Esophagus squamous epithelium (tissue), 4 donors: Measurements from ENCODE around the gene APP.

Source experiments
- POLR2A ChIP-seq, 4 donors: fragments of 450-650 bp; IDR thresholded peaks; one replicate each; pipeline ENCODE4 v1.6.1; 2017; ENCODE audit warnings: antibody characterized with exemption in 4 of 4, mild to moderate bottlenecking in 4 of 4, moderate library complexity in 3 of 4
- TF ChIP-seq, protein P1 (sequence below), 6 experiments: fragments of 450-650 bp in 4 of 6; fragments of 200-600 bp in 2 of 6; sonication (generic) in 2 of 6; IDR thresholded peaks; one replicate each; pipeline ENCODE4 v1.5.1; 2016 to 2019; ENCODE audit warnings: antibody characterized with exemption in 6 of 6, mild to moderate bottlenecking in 4 of 6, moderate library complexity in 4 of 6

- TF ChIP-seq, protein P1, sequence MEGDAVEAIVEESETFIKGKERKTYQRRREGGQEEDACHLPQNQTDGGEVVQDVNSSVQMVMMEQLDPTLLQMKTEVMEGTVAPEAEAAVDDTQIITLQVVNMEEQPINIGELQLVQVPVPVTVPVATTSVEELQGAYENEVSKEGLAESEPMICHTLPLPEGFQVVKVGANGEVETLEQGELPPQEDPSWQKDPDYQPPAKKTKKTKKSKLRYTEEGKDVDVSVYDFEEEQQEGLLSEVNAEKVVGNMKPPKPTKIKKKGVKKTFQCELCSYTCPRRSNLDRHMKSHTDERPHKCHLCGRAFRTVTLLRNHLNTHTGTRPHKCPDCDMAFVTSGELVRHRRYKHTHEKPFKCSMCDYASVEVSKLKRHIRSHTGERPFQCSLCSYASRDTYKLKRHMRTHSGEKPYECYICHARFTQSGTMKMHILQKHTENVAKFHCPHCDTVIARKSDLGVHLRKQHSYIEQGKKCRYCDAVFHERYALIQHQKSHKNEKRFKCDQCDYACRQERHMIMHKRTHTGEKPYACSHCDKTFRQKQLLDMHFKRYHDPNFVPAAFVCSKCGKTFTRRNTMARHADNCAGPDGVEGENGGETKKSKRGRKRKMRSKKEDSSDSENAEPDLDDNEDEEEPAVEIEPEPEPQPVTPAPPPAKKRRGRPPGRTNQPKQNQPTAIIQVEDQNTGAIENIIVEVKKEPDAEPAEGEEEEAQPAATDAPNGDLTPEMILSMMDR (IDR thresholded peaks at IDR 0.05) = no peak
- TF ChIP-seq POLR2A (IDR thresholded peaks at IDR 0.05) = no peak
Measured at GRCh38 chr21:26165331-26165730, 5.2 kb downstream of the APP start.
